A673 (cell line): ENCODE results near the gene ZNF223. TPM values are rescaled to one million over a fixed set of nuclear protein-coding genes. Genes with fewer than 3 reads are reported as not detected.

Source experiments
- BruUV-seq: library from RNA; stranded (reverse); fragments of 400-500 nt; replicated peaks from 2 replicates; lab custom pipeline; 2021; lab: Mats Ljungman, UMichigan
- CTCF ChIA-PET: fragments of 300-600 bp; sonication (Branson Sonifier 250); formaldehyde crosslinking; loops from one replicate; lab custom pipeline; 2022; ENCODE audit warnings: antibody characterized with exemption; lab: Charles Lee
- POLR2A ChIA-PET: fragments of 300-600 bp; sonication (Branson Sonifier 250); formaldehyde crosslinking; loops from one replicate; lab custom pipeline; 2022; ENCODE audit warnings: antibody characterized with exemption; ENCODE audit not compliant: low non-redundant PET; lab: Charles Lee
- DNase-seq: peaks from one replicate; pipeline ENCODE4 v3.0.0-alpha.2; 2015; ENCODE audit warnings: low spot score
- H3K27ac ChIP-seq: fragments of 200-600 bp; sonication (generic); 2 replicates; pipeline ENCODE4 v1.5.1; 2016; ENCODE audit warnings: mixed run types, low read depth, mild to moderate bottlenecking, mixed read lengths, antibody characterized with exemption, low read length; ENCODE audit not compliant: poor library complexity, severe bottlenecking
- H3K27me3 ChIP-seq: fragments of 200-600 bp; sonication (generic); replicated peaks from 2 replicates; pipeline ENCODE4 v1.6.1; 2017; ENCODE audit warnings: mixed run types, low read depth, mild to moderate bottlenecking, mixed read lengths, antibody characterized with exemption, low read length; ENCODE audit not compliant: insufficient read depth, poor library complexity
- H3K36me3 ChIP-seq: fragments of 200-600 bp; sonication (generic); 2 replicates; pipeline ENCODE4 v1.6.1; 2016; ENCODE audit warnings: mixed run types, mild to moderate bottlenecking, mixed read lengths, antibody characterized with exemption, low read length; ENCODE audit not compliant: insufficient read depth, poor library complexity, severe bottlenecking
- H3K4me1 ChIP-seq: fragments of 200-600 bp; sonication (generic); 2 replicates; pipeline ENCODE4 v1.6.1; 2017; ENCODE audit warnings: mixed run types, mild to moderate bottlenecking, mixed read lengths, antibody characterized with exemption, low read length; ENCODE audit not compliant: insufficient read depth, poor library complexity, severe bottlenecking
- H3K4me3 ChIP-seq: fragments of 200-600 bp; sonication (generic); 2 replicates; pipeline ENCODE4 v1.5.1; 2016; ENCODE audit warnings: low read depth, mixed run types, mild to moderate bottlenecking, mixed read lengths, low read length; ENCODE audit not compliant: poor library complexity, severe bottlenecking
- H3K9me3 ChIP-seq: fragments of 200-600 bp; sonication (generic); 2 replicates; pipeline ENCODE4 v1.6.1; 2016; ENCODE audit warnings: mixed run types, low read depth, mild to moderate bottlenecking, mixed read lengths, antibody characterized with exemption, low read length; ENCODE audit not compliant: poor library complexity, severe bottlenecking
- EZH2 ChIP-seq: fragments of 200-600 bp; sonication (generic); IDR thresholded peaks from 2 replicates; pipeline ENCODE4 v1.6.1; 2017; ENCODE audit warnings: borderline replicate concordance, low read depth, mild to moderate bottlenecking, mixed read lengths, antibody characterized with exemption, low read length; ENCODE audit not compliant: poor library complexity, severe bottlenecking
- intact Hi-C: fragments of 100-400 bp; cut with micrococcal nuclease; formaldehyde crosslinking; loops from one replicate; pipeline ENCODE4 v1.10.0; 2022; ENCODE audit not compliant: unreplicated experiment
- total RNA-seq: library from RNA; stranded (reverse); gene quantifications from 2 replicates; pipeline ENCODE4 v1.2.3, GENCODE V29; 2021
- TF ChIP-seq, protein P1 (sequence below): fragments of 300-800, 200-600 bp; sonication (generic); conservative IDR thresholded peaks from 2 replicates; pipeline ENCODE4 v1.5.1; 2017; ENCODE audit warnings: low read depth, mild to moderate bottlenecking, antibody characterized with exemption, low read length, moderate library complexity, mixed read lengths

The ZNF223 gene
- total RNA-seq, 1 experiment from 2014 or later = 5.6 TPM

DNA sequence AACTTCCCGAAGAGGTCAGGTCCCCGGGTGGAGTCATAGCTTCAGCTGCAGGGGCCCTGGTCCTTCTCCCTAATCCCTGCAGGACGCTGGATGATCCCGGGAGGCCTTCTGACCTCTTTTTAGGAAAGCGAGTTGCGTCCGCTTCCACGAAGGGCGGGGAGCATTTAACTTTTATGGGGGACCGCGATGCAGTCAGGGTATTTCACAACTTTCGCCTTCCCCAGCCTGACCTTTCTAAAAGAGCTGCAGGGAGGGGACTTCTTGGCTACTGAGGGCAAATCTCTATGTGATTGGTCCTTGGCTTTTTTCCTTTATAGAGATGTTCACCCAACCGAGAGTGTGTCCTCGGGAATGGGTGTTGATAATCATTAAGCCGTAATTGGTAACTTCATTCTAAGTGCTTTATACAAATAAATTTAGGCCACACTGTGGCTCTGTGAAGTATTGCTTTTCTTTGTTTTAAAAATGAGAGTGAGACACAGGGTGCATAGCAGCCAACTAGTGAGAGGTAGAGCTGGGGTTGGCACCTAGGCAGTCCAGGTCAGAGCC is 48.3 kb upstream of the ZNF223 start:
- intact Hi-C loops = loop anchor here (5.0 kb wide), 1 partner anchor 109 kb away; the partner anchor contains the start of gene ZNF225
- ChIA-PET POLR2A (no interaction called here), CTCF (no interaction called here)
- Histone ChIP-seq H3K4me3 (peak overlapping the region; percentile 67), H3K9me3 (peaks cover 10% of the 10 kb centered on the region), H3K27me3 (no peaks in the 10 kb centered on the region), H3K4me1 (peaks cover 3% of the 10 kb centered on the region), H3K36me3 (peaks cover 13% of the 10 kb centered on the region), H3K27ac (peak overlapping the region; percentile 47)
- TF ChIP-seq EZH2 = no peak
- TF ChIP-seq, protein P1, sequence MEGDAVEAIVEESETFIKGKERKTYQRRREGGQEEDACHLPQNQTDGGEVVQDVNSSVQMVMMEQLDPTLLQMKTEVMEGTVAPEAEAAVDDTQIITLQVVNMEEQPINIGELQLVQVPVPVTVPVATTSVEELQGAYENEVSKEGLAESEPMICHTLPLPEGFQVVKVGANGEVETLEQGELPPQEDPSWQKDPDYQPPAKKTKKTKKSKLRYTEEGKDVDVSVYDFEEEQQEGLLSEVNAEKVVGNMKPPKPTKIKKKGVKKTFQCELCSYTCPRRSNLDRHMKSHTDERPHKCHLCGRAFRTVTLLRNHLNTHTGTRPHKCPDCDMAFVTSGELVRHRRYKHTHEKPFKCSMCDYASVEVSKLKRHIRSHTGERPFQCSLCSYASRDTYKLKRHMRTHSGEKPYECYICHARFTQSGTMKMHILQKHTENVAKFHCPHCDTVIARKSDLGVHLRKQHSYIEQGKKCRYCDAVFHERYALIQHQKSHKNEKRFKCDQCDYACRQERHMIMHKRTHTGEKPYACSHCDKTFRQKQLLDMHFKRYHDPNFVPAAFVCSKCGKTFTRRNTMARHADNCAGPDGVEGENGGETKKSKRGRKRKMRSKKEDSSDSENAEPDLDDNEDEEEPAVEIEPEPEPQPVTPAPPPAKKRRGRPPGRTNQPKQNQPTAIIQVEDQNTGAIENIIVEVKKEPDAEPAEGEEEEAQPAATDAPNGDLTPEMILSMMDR = no peak
- no TSS peak for BruUV-seq
- no peak for DNase-seq

DNA sequence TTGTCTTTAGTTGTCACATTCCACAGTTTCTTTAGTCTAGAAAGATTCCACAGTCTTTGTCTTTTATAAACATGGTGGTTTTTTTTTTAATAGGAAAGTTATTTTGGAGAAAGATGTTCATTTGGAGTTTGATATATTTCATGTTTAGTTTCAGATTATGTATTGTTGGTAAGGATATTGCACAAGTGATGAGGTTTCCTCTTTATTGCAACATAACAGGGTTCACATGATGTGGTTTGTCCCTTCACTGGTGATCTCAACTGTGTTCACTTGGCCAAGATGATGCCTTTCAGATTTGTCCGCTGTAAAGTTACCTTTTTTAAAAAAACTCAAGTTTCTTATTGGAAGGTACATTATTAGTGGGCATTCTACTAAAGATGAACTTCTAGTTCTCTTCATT is 45.9 kb upstream of the ZNF223 start:
- no peak for TF ChIP-seq EZH2
- TF ChIP-seq, protein P1 = no peak
- POLR2A ChIA-PET = no interaction called here
- Histone ChIP-seq H3K9me3 (peaks cover 30% of the 10 kb centered on the region), H3K4me1 (peaks cover 3% of the 10 kb centered on the region), H3K36me3 (peaks cover 37% of the 10 kb centered on the region), H3K27me3 (no peaks in the 10 kb centered on the region), H3K4me3 (no peak overlapping the region), H3K27ac (no peak overlapping the region)
- intact Hi-C loops = no loop called here
- CTCF ChIA-PET = no interaction called here
- BruUV-seq = no TSS peak
- DNase-seq = no peak

DNA sequence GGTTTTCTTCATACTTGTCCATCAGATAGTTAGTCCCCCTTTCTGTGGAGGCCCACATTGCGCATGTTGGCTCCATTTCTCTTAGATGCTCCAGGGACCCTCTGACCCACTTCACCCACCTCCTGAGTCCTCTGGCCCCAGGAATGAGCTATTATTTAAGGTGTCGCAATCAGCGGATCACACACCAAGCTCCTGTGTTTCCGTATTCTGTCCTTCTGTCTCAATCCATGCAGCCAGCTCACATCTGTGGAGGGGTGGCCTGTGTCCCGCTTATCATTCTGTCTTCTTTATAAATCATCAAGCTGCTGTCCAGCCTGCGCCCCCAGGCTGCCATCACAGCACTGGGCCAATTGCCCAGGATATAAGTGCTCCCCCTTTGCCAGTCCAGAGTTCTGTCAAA is 44.4 kb upstream of the ZNF223 start:
- TF ChIP-seq EZH2 = no peak
- TF ChIP-seq, protein P1 = no peak
- Histone ChIP-seq H3K36me3 (peaks cover 51% of the 10 kb centered on the region), H3K4me1 (peaks cover 3% of the 10 kb centered on the region), H3K27ac (no peak overlapping the region), H3K9me3 (peaks cover 43% of the 10 kb centered on the region), H3K4me3 (no peak overlapping the region), H3K27me3 (no peaks in the 10 kb centered on the region)
- POLR2A ChIA-PET = no interaction called here
- DNase-seq = no peak
- BruUV-seq = no TSS peak
- intact Hi-C loops = no loop called here
- CTCF ChIA-PET = no interaction called here
